RWPE2 (cell line): ENCODE results near the gene TAF5L.

Source experiments
- ATAC-seq: fragments of 200-7000 bp; cut with Tn5 transposase; 3 replicates; pipeline ENCODE4 v1.9.1; 2021; ENCODE audit warnings: low read depth
- DNase-seq: peaks from one replicate; pipeline ENCODE4 v3.0.0-alpha.2; 2020; ENCODE audit warnings: low spot score
- H3K27ac ChIP-seq: fragments of 450-650 bp; 2 replicates; pipeline ENCODE4 v1.5.1; 2017; ENCODE audit warnings: mild to moderate bottlenecking; ENCODE audit not compliant: poor library complexity, severe bottlenecking
- H3K27me3 ChIP-seq: fragments of 250-450 bp; sonication (Bioruptor Pico); 2 replicates; pipeline ENCODE4 v1.5.1; 2021; ENCODE audit warnings: mild to moderate bottlenecking, moderate library complexity; ENCODE audit not compliant: insufficient read depth, poor library complexity, severe bottlenecking
- H3K36me3 ChIP-seq: fragments of 250-450 bp; sonication (Bioruptor Pico); 2 replicates; pipeline ENCODE4 v1.5.1; 2020; ENCODE audit warnings: low read depth, mild to moderate bottlenecking, moderate library complexity
- H3K4me1 ChIP-seq: fragments of 250-450 bp; sonication (Bioruptor Pico); 2 replicates; pipeline ENCODE4 v1.5.1; 2021; ENCODE audit warnings: mild to moderate bottlenecking, moderate library complexity; ENCODE audit not compliant: insufficient read depth, poor library complexity, severe bottlenecking
- H3K4me3 ChIP-seq: fragments of 250-450 bp; sonication (Bioruptor Pico); 2 replicates; pipeline ENCODE4 v1.5.1; 2021; ENCODE audit warnings: mild to moderate bottlenecking, moderate library complexity; ENCODE audit not compliant: severe bottlenecking
- H3K9me3 ChIP-seq: fragments of 250-450 bp; sonication (Bioruptor Pico); 2 replicates; pipeline ENCODE4 v1.5.1; 2021; ENCODE audit warnings: mild to moderate bottlenecking, moderate library complexity; ENCODE audit not compliant: severe bottlenecking
- TF ChIP-seq, protein P1 (sequence below): fragments of 450-650 bp; IDR thresholded peaks from one replicate; pipeline ENCODE4 v1.5.1; 2017; ENCODE audit warnings: mild to moderate bottlenecking, moderate library complexity; ENCODE audit not compliant: poor library complexity, severe bottlenecking

Gene TAF5L

DNA sequence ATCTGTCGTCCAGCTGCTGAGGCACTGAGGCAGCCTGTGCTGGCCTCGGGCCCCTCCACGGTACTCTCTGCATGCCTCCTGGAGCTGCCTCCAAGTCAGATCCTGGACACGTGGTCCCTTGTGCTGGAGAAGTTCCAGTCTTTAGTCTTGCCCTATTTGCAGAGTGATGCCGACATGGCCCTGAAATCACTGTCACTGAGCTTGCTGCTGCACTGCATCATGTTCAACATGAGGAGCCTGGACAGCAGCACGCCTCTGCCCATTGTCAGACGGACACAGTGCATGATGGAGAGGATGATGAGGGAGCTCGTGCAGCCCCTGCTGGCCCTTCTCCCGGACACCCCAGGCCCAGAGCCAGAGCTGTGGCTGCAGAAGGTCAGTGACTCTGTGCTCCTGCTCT is 10.1 kb upstream of the TAF5L start:
- TF ChIP-seq, protein P1, sequence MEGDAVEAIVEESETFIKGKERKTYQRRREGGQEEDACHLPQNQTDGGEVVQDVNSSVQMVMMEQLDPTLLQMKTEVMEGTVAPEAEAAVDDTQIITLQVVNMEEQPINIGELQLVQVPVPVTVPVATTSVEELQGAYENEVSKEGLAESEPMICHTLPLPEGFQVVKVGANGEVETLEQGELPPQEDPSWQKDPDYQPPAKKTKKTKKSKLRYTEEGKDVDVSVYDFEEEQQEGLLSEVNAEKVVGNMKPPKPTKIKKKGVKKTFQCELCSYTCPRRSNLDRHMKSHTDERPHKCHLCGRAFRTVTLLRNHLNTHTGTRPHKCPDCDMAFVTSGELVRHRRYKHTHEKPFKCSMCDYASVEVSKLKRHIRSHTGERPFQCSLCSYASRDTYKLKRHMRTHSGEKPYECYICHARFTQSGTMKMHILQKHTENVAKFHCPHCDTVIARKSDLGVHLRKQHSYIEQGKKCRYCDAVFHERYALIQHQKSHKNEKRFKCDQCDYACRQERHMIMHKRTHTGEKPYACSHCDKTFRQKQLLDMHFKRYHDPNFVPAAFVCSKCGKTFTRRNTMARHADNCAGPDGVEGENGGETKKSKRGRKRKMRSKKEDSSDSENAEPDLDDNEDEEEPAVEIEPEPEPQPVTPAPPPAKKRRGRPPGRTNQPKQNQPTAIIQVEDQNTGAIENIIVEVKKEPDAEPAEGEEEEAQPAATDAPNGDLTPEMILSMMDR, result no peak
- ATAC-seq, result no peak
- no peaks in the 10 kb centered on the region for H3K27me3 ChIP-seq
- no peak overlapping the region for H3K4me3 ChIP-seq
- H3K27ac ChIP-seq, result no peak overlapping the region
- DNase-seq, result no peak
- no peaks in the 10 kb centered on the region for H3K4me1 ChIP-seq
- H3K9me3 ChIP-seq, result no peaks in the 10 kb centered on the region
- H3K36me3 ChIP-seq, result peaks cover 3% of the 10 kb centered on the region

DNA sequence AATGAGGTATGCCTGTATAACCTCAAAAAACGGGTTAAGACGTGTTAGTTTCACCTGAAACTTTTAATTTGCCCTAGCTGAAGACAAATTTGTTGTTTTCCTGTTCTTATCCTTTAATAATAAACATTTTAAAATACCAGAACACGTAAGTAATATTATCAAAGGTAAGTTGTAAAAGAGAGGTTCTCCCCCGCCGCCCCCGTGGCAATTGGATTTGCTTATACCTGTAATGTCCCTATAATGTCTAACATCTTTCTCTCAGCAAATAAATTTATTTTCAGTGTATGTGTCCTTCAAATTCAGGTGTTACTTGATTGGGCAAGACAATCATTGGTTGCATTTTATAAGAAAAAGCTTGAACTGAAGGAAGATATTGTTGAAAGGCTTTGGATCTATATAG is 6.0 kb upstream of the TAF5L start:
- DNase-seq, result no peak
- no peak for ATAC-seq
- TF ChIP-seq, protein P1, result no peak
- no peaks in the 10 kb centered on the region for H3K9me3 ChIP-seq
- H3K4me3 ChIP-seq, result no peak overlapping the region
- H3K27ac ChIP-seq, result no peak overlapping the region
- no peaks in the 10 kb centered on the region; the same call in 1 of the 2 replicates for H3K36me3 ChIP-seq
- no peaks in the 10 kb centered on the region for H3K27me3 ChIP-seq
- H3K4me1 ChIP-seq, result no peaks in the 10 kb centered on the region

DNA sequence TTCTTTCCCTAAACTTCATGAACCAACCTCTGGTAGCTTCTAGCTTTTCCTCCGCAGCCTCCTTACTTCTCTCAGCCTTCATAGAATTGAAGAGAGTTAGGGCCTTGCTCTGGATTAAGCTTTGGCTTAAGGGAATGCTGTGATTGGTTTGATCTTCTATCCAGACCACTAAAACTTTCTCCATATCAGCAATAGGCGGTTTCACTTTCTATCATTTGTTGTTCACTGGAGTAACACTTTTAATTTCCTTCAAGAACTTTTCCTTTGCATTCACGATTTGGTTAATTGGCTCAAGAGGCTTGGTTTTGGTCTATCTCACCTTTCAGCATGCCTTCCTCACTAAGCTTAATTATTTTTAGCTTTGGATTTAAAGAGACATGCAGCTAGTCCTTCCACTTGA is 5.2 kb upstream of the TAF5L start:
- Histone ChIP-seq H3K9me3 (no peaks in the 10 kb centered on the region), H3K27ac (no peak overlapping the region), H3K4me3 (no peak overlapping the region), H3K4me1 (no peaks in the 10 kb centered on the region), H3K27me3 (no peaks in the 10 kb centered on the region), H3K36me3 (no peaks in the 10 kb centered on the region; the same call in 1 of the 2 replicates)
- TF ChIP-seq, protein P1, result no peak
- ATAC-seq, result no peak
- no peak for DNase-seq

DNA sequence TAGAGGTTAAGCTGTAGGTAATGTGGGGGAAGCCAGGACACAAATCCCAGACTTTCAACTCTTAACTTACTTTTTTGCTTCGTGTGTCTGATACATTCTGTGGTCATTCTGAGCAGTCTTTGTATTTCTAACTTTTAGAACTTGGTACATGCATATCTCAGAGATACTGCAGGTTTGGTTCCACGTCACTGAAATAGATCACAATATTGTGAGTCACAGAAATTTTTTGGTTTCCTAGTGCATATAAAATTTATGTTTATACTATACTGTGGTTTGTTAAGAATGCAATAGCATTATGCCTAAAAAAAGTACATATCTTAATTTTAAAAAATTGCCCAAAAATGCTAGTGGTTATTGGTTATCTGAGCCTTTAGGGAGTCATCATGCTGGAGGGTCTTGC is 3.3 kb upstream of the TAF5L start:
- no peaks in the 10 kb centered on the region for H3K36me3 ChIP-seq
- H3K27ac ChIP-seq, result no peak overlapping the region
- TF ChIP-seq, protein P1, result no peak
- no peaks in the 10 kb centered on the region for H3K4me1 ChIP-seq
- H3K4me3 ChIP-seq, result no peak overlapping the region
- no peaks in the 10 kb centered on the region for H3K27me3 ChIP-seq
- ATAC-seq (no peak), DNase-seq (no peak)
- H3K9me3 ChIP-seq, result no peaks in the 10 kb centered on the region

DNA sequence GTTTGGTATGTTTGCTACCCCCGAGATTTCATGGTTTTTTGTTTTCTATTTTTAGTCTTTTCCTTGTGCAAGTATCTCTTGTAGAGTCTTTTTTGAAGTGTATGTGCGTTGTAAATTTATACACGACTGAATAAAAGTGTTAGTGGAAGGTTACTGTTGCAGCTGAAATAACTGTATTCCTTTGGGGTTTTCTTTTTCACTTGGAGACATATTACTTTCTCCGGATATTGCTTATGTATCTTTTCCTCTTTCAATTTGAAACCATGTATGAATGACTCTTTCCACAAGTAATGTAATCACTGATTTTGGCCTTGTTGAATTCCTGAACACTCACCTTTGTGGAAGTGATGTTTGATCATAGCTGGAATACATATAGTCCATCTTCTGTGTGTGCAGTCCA is 1.1 kb upstream of the TAF5L start:
- Histone ChIP-seq H3K27ac (peak overlapping the region; percentile 53), H3K4me3 (peak overlapping the region; percentile 86), H3K4me1 (no peaks in the 10 kb centered on the region), H3K27me3 (no peaks in the 10 kb centered on the region), H3K9me3 (no peaks in the 10 kb centered on the region), H3K36me3 (no peaks in the 10 kb centered on the region)
- DNase-seq (no peak), ATAC-seq (no peak)
- TF ChIP-seq, protein P1, result no peak
